ENCODE results near the gene USP54. TPM values are rescaled to one million over a fixed set of nuclear protein-coding genes. Genes with fewer than 3 reads are reported as not detected.
A peak's percentile ranks its signal among the peaks of the same experiment; 100 is the strongest.
"Not testable (repeated sequence)": the region's sequence is repeated elsewhere in the genome, so short reads cannot be mapped to it uniquely, and the experiment has no call there.

Gene USP54, protein sequence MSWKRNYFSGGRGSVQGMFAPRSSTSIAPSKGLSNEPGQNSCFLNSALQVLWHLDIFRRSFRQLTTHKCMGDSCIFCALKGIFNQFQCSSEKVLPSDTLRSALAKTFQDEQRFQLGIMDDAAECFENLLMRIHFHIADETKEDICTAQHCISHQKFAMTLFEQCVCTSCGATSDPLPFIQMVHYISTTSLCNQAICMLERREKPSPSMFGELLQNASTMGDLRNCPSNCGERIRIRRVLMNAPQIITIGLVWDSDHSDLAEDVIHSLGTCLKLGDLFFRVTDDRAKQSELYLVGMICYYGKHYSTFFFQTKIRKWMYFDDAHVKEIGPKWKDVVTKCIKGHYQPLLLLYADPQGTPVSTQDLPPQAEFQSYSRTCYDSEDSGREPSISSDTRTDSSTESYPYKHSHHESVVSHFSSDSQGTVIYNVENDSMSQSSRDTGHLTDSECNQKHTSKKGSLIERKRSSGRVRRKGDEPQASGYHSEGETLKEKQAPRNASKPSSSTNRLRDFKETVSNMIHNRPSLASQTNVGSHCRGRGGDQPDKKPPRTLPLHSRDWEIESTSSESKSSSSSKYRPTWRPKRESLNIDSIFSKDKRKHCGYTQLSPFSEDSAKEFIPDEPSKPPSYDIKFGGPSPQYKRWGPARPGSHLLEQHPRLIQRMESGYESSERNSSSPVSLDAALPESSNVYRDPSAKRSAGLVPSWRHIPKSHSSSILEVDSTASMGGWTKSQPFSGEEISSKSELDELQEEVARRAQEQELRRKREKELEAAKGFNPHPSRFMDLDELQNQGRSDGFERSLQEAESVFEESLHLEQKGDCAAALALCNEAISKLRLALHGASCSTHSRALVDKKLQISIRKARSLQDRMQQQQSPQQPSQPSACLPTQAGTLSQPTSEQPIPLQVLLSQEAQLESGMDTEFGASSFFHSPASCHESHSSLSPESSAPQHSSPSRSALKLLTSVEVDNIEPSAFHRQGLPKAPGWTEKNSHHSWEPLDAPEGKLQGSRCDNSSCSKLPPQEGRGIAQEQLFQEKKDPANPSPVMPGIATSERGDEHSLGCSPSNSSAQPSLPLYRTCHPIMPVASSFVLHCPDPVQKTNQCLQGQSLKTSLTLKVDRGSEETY (N-terminal part only)
- 6.7 and 17.5 TPM in 2 replicates for total RNA-seq (2014; rRNA removed; shearing (Covaris generic))

DNA sequence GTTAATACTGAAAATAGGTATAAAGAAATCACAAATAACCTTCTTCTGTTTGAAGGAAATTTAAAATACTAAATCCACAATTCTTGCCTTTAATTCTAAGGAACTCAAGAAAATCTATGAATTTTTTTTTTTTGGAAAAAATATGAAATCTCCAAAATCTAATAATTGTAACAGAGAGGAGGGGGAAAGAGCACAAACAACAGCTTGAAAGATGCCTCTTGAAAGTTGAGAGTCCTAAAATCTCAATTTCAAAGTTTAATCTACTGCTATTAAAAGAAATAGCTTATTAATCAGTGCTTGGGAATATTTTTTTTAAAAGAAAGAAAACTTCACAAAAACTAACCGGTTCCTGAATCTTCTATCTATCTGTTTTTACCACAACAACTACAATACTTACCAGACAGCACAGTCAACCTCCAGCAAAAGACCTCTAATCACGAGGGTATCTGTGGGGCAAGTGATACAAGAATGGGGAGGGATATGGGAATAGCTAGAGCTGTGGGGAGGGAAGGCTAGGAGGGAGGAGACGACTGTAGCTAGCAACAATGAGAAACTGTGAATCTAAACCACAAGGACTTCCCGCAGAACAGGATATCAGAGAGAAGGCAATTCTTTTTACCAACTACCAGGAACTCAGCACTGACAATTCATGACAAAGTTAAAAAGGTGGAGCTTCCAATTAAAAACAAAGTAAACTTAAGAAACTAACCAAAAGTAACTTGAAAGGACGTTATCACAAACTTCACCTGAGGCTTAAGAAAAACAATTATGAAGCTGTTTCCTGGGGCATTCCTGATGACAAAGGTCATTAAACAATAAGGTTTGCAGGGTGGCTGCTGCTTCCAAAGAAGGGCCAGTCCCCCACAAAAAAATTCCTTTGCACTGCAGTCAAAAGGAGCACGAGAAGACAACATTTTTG lies at the start of gene USP54:
USP54 (minus strand) TSS at position 462 of the 919 bp plus-strand sequence. CDS start 15,684 bp downstream, outside the sequence.
- Histone ChIP-seq H3K27ac (peak within 1 kb of the TSS; percentile 94), H3K36me3 (no peaks in the 10 kb centered on the region), H3K4me1 (replicated peaks) (peaks cover 44% of the 10 kb centered on the region), H3K9me3 (replicated peaks) (no peaks in the 10 kb centered on the region), H3K27me3 (replicated peaks) (no peaks in the 10 kb centered on the region), H3K4me3 (peak within 1 kb of the TSS; percentile 16)
- peak; percentile 68 to 90 for DNase-seq (ENCODE audit: low read depth in 1 of 2, low spot score in 2 of 2)

DNA sequence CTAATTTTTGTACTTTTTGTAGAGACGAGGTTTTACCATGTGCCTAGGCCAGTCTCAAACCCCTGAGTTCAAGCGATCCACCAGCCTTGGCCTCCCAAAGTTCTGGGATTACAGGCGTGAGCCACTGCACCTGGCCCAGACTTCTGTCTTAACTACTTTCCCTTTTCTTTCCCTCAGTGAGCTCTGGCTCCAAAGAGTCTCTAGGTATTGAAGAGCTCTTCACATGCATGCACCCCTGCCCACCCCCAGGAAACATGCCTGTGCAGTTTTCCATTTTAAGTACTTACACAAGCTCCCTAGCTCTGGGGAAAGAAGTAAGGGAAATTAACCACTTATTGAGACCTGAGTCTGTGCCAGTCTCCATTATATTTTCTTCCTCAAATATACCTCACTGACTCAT lies 48.1 kb upstream of the USP54 start:
- no peak for DNase-seq (ENCODE audit: low read depth in 1 of 2, low spot score in 2 of 2)

GRCh38 chr10:73635781-73636180 lies 44.6 kb upstream of the USP54 start:
- no peaks in the 10 kb centered on the region for H3K9me3 ChIP-seq (replicated peaks)
- no peaks in the 10 kb centered on the region for H3K4me1 ChIP-seq (replicated peaks)
- H3K27me3 ChIP-seq (replicated peaks), result no peaks in the 10 kb centered on the region
- no peak overlapping the region for H3K27ac ChIP-seq
- H3K4me3 ChIP-seq, result no peak overlapping the region
- DNase-seq (ENCODE audit: low read depth in 1 of 2, low spot score in 2 of 2), result no peak
- no peaks in the 10 kb centered on the region for H3K36me3 ChIP-seq

More for the DNA sequence above, 48.1 kb upstream of the USP54 start:
- Histone ChIP-seq H3K9me3 (replicated peaks) (no peaks in the 10 kb centered on the region), H3K4me1 (replicated peaks) (no peaks in the 10 kb centered on the region), H3K27ac (no peak overlapping the region), H3K4me3 (no peak overlapping the region), H3K27me3 (replicated peaks) (no peaks in the 10 kb centered on the region), H3K36me3 (no peaks in the 10 kb centered on the region)

DNA sequence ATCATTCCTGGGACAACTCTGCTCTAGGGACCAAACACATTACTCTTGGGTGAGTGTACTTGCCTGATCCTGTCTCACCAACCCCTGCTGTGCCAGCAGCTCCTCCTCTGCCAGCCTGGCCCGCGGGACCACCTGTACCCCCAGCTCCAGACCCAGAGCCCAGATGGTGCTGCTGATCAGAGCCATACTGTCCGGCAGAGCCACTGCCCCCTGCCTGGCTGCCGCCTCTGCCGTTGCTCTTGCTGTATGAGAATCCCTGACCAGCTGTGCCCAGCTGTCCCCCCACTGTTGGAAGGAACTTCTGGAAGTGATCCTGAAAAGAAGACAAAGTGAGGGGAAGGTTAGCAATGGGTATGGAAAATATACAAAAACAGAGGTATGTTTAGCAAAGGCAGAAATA lies 43.3 kb upstream of the USP54 start:
- Histone ChIP-seq H3K4me3 (no peak overlapping the region), H3K4me1 (replicated peaks) (no peaks in the 10 kb centered on the region), H3K27ac (no peak overlapping the region), H3K9me3 (replicated peaks) (no peaks in the 10 kb centered on the region), H3K36me3 (no peaks in the 10 kb centered on the region), H3K27me3 (replicated peaks) (no peaks in the 10 kb centered on the region)
- no peak for DNase-seq (ENCODE audit: low read depth in 1 of 2, low spot score in 2 of 2)

- Histone ChIP-seq H3K9me3 (replicated peaks) (no peaks in the 10 kb centered on the region), H3K4me3 (no peak overlapping the region), H3K27me3 (replicated peaks) (no peaks in the 10 kb centered on the region), H3K4me1 (replicated peaks) (peaks cover 7% of the 10 kb centered on the region), H3K36me3 (peaks cover 7% of the 10 kb centered on the region; the same call in 1 of the 2 replicates), H3K27ac (no peak overlapping the region)
- no peak for DNase-seq (ENCODE audit: low read depth in 1 of 2, low spot score in 2 of 2)
Measured at GRCh38 chr10:73629165-73629564, 38.0 kb upstream of the USP54 start.

DNA sequence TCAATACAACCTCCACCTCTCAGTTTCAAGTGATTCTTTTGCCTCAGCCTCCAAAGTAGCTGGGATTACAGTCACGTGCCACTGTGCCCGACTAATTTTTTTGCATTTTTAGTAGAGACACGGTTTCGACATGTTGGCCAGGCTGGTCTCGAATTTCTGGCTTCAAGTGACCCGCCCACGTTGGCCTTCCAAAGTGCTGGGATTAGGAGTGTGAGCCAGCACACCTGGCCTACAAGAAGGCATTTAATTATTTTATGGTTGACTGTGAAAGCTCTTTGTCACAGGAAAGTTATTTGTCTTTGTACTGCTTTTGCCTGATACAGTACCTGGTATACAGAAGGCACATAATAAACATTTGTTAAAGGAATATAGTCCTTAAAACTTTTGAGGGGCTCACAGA lies 37.3 kb upstream of the USP54 start:
- DNase-seq (ENCODE audit: low read depth in 1 of 2, low spot score in 2 of 2), result no peak
- no peak overlapping the region for H3K4me3 ChIP-seq

GRCh38 chr10:73627300-73627699 lies 36.2 kb upstream of the USP54 start:
- Histone ChIP-seq H3K4me1 (replicated peaks) (peaks cover 7% of the 10 kb centered on the region), H3K27me3 (replicated peaks) (no peaks in the 10 kb centered on the region), H3K36me3 (peaks cover 7% of the 10 kb centered on the region; the same call in 1 of the 2 replicates), H3K4me3 (no peak overlapping the region), H3K27ac (no peak overlapping the region), H3K9me3 (replicated peaks) (no peaks in the 10 kb centered on the region)
- DNase-seq (ENCODE audit: low read depth in 1 of 2, low spot score in 2 of 2), result no peak

More for the DNA sequence above, 37.3 kb upstream of the USP54 start:
- Histone ChIP-seq H3K9me3 (replicated peaks) (no peaks in the 10 kb centered on the region), H3K27ac (no peak overlapping the region), H3K36me3 (peaks cover 7% of the 10 kb centered on the region; the same call in 1 of the 2 replicates), H3K27me3 (replicated peaks) (no peaks in the 10 kb centered on the region), H3K4me1 (replicated peaks) (peaks cover 7% of the 10 kb centered on the region)

DNA sequence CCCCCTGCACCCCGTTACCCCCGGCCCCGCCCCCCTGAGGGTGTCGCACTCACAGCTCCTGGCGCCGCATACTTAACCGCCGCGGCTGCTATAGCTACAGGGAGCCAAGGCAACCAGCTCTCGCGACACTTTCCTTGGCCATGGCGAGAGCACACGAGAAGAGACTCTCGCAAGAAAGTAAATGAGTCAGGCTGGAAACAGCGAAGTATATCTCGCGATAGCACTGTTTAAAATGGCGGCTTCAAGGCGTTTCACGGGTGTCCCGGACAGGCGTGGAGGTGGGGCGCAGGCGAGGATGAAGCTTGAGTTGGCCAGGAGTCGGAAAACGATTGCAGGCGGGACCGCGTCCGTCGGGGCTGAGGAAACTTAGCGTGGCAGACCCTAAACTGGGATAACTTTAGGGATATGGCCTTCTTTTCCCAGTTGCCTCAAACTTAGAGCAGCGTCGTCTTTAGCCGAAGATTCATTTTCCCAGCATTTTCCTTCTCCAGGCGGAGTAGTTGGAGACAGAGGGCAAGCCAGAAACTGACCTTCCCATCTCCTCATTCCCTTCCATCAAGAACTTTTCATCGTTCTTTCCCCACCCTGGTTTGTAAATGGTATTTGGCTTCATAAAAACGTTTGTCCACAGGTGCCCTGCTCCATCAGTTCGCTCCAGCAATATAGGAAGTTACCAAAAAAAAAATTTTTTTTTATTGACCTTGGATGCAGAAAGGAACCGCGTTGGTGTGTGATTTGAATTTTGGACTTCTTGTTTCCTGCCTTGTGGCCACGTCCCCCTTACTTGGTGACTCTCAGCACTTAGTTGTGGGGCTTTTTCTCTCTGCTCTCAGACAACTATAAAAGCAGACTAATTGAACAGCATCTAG lies 35.0 kb upstream of the USP54 start:
- Histone ChIP-seq H3K4me3 (peak overlapping the region; percentile 53), H3K4me1 (replicated peaks) (peaks cover 7% of the 10 kb centered on the region), H3K27ac (peak overlapping the region; percentile 63), H3K9me3 (replicated peaks) (no peaks in the 10 kb centered on the region), H3K27me3 (replicated peaks) (no peaks in the 10 kb centered on the region), H3K36me3 (peaks cover 7% of the 10 kb centered on the region; the same call in 1 of the 2 replicates)
- DNase-seq (ENCODE audit: low read depth in 1 of 2, low spot score in 2 of 2), result peak; percentile 90 to 94

- Histone ChIP-seq H3K4me3 (peak overlapping the region; percentile 53), H3K9me3 (replicated peaks) (no peaks in the 10 kb centered on the region), H3K36me3 (peaks cover 7% of the 10 kb centered on the region; the same call in 1 of the 2 replicates), H3K27ac (peak overlapping the region; percentile 55), H3K27me3 (replicated peaks) (no peaks in the 10 kb centered on the region), H3K4me1 (replicated peaks) (peaks cover 7% of the 10 kb centered on the region)
- peak in 1 of 2 experiments; percentile 44 for DNase-seq (ENCODE audit: low read depth in 1 of 2, low spot score in 2 of 2)
Measured at GRCh38 chr10:73625004-73625883, 34.1 kb upstream of the USP54 start.

GRCh38 chr10:73623056-73623455 lies 31.9 kb upstream of the USP54 start:
- Histone ChIP-seq H3K4me3 (no peak overlapping the region), H3K4me1 (replicated peaks) (peaks cover 7% of the 10 kb centered on the region), H3K9me3 (replicated peaks) (no peaks in the 10 kb centered on the region), H3K27ac (no peak overlapping the region), H3K27me3 (replicated peaks) (no peaks in the 10 kb centered on the region), H3K36me3 (peaks cover 7% of the 10 kb centered on the region; the same call in 1 of the 2 replicates)
- DNase-seq (ENCODE audit: low read depth in 1 of 2, low spot score in 2 of 2), result no peak

DNA sequence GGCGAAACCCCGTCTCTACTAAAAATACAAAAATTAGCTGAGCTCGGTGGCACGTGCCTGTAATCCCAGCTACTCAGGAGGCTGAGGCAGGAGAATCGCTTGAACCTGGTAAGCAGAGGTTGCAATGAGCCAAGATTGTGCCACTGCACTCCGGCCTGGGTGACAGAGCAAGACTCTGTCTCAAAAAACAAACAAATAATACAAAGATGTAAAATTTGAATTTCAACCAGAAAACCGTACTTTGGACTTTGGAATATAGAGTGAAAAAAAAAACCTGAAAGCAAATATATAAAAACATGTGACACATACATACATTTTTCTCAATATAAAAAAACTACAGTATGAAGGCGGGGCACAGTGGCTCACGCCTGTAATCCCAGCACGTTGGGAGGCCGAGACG lies 29.8 kb upstream of the USP54 start:
- not testable (repeated sequence) for H3K27ac ChIP-seq; DNase-seq (ENCODE audit: low read depth in 1 of 2, low spot score in 2 of 2); H3K36me3 ChIP-seq; H3K9me3 ChIP-seq (replicated peaks); H3K4me3 ChIP-seq; H3K27me3 ChIP-seq (replicated peaks); H3K4me1 ChIP-seq (replicated peaks)
